HepG2 (cell line): ENCODE measurements around the gene ZMPSTE24. TPM values are rescaled to one million over a fixed set of nuclear protein-coding genes. Genes with fewer than 3 reads are reported as not detected.

Experiments used
- ATAC-seq: fragments of 200-7000 bp; cut with Tn5 transposase; 3 replicates; pipeline ENCODE4 v1.9.1; 2020; ENCODE audit warnings: mild to moderate bottlenecking, moderate library complexity
- BruUV-seq: library from RNA; stranded (reverse); fragments of 400-500 nt; replicated peaks from 2 replicates; lab custom pipeline; 2021; lab: Mats Ljungman, UMichigan
- CTCF ChIA-PET: fragments of 300-600 bp; formaldehyde crosslinking; extraction: SDS; loops from one replicate; lab custom pipeline; 2021; ENCODE audit warnings: low total read pairs, inconsistent platforms, low intra/inter-chr PET ratio; lab: Yijun Ruan, JAX
- POLR2A ChIA-PET: fragments of 350-600 bp; sonication (Branson Sonifier 250); formaldehyde crosslinking; loops from one replicate; lab custom pipeline; 2020; ENCODE audit warnings: antibody characterized with exemption, inconsistent platforms; lab: Yijun Ruan, JAX
- DNase-seq: peaks from one replicate; pipeline ENCODE4 v3.0.0-alpha.2; 2015; ENCODE audit warnings: low spot score
- FAIRE-seq: peaks from 3 replicates; lab custom pipeline; 2011; peaks lifted over from hg19 to GRCh38; lab: Jason Lieb, UNC
- H2AFZ ChIP-seq: one replicate; pipeline ENCODE4 v1.6.1; 2011; ENCODE audit warnings: low read length, inconsistent platforms
- H3K27ac ChIP-seq: fragments of 300-600 bp; 3 replicates; pipeline ENCODE4 v1.8.0; 2011; ENCODE audit warnings: mixed run types, mild to moderate bottlenecking, mixed read lengths, low read length, inconsistent platforms; ENCODE audit not compliant: insufficient read depth; ENCODE audit errors: extremely low read length
- H3K27me3 ChIP-seq, 2 experiments: fragments of 200-600 bp in 1 of 2; 2 replicates in 1 of 2; 3 replicates in 1 of 2; pipeline versions ENCODE4 v1.6.0 to v1.8.0; 2011; ENCODE audit warnings: low read length in 2 of 2, mild to moderate bottlenecking in 2 of 2, moderate library complexity in 2 of 2, inconsistent platforms in 1 of 2; ENCODE audit not compliant: insufficient read depth in 2 of 2, control insufficient read depth in 1 of 2
- H3K36me3 ChIP-seq, 2 experiments: fragments of 200-600 bp in 1 of 2; replicated peaks in 1 of 2; 2 replicates in 1 of 2; 3 replicates in 1 of 2; pipeline versions ENCODE4 v1.5.1 to v1.8.0; 2011; ENCODE audit warnings: low read length in 2 of 2, inconsistent platforms in 1 of 2; ENCODE audit not compliant: insufficient read depth in 2 of 2, control insufficient read depth in 1 of 2
- H3K4me1 ChIP-seq: 2 replicates; pipeline ENCODE4 v1.5.1; 2012; ENCODE audit warnings: low read length, inconsistent platforms; ENCODE audit not compliant: insufficient read depth
- H3K4me2 ChIP-seq: 2 replicates; pipeline ENCODE4 v1.6.0; 2011; ENCODE audit warnings: low read depth, low read length, inconsistent platforms
- H3K4me3 ChIP-seq, 3 experiments: fragments of 200-600 bp in 1 of 3; sonication (generic), shearing (Covaris generic) in 1 of 3; replicated peaks in 1 of 3; 2 replicates each; pipeline ENCODE4 v1.5.1; 2011 to 2016; ENCODE audit warnings: low read length in 3 of 3, inconsistent platforms in 2 of 3, low read depth in 2 of 3, mild to moderate bottlenecking in 2 of 3, control low read depth in 1 of 3, mixed read lengths in 1 of 3; ENCODE audit not compliant: insufficient read depth in 1 of 3
- H3K79me2 ChIP-seq: one replicate; pipeline ENCODE4 v1.6.1; 2011; ENCODE audit warnings: low read length, inconsistent platforms; ENCODE audit not compliant: insufficient read depth
- H3K9ac ChIP-seq: 2 replicates; pipeline ENCODE4 v1.6.0; 2011; ENCODE audit warnings: mild to moderate bottlenecking, low read depth, low read length, inconsistent platforms; ENCODE audit not compliant: insufficient read depth
- H3K9me3 ChIP-seq: 2 replicates; pipeline ENCODE4 v1.5.1; 2012; ENCODE audit warnings: mild to moderate bottlenecking, low read length
- H4K20me1 ChIP-seq: 2 replicates; pipeline ENCODE4 v1.6.0; 2011; ENCODE audit warnings: inconsistent platforms, mild to moderate bottlenecking, low read length, moderate library complexity; ENCODE audit not compliant: insufficient read depth
- REST ChIP-seq, 2 experiments: IDR thresholded peaks; 2 replicates each; pipeline ENCODE4 v1.6.1; 2011 to 2012; ENCODE audit warnings: low read length in 2 of 2, borderline replicate concordance in 1 of 2, low read depth in 1 of 2, mild to moderate bottlenecking in 1 of 2, moderate library complexity in 1 of 2
- ZHX1 ChIP-seq: sonication (generic); formaldehyde crosslinking; IDR thresholded peaks from 2 replicates; pipeline ENCODE4 v1.8.1; 2022; ENCODE audit warnings: low read depth, mild to moderate bottlenecking, missing genetic modification reagents
- ZKSCAN1 ChIP-seq: fragments of 150-350 bp; IDR thresholded peaks from 2 replicates; pipeline ENCODE4 v1.6.1; 2014; ENCODE audit warnings: low read length
- WGBS: methylation state at CpG from one replicate; pipeline ENCODE4 v1.1.6; 2017; ENCODE audit warnings: low lambda C conversion rate; 5-methylcytosine and 5-hydroxymethylcytosine counted together
- in situ Hi-C: cut with HindIII; loops from 2 replicates; pipeline ENCODE4 v1.10.0; 2017; ENCODE audit warnings: low pct_unique_long_range_greater_than_20kb; ENCODE audit not compliant: extremely low pct_ligation_motif_present
- intact Hi-C: fragments of 100-400 bp; cut with micrococcal nuclease; formaldehyde crosslinking; loops from one replicate; pipeline ENCODE4 v1.10.0; 2022; ENCODE audit not compliant: unreplicated experiment
- polyA plus RNA-seq, 8 experiments: library from polyadenylated mRNA; depleted of rRNA in 3 of 8; stranded (reverse) in 7 of 8; unstranded in 1 of 8; fragments of >200 nt; fragmentation: Illumina TruSeq in 4 of 8; extraction: Trizol in 4 of 8; gene quantifications; 2 replicates each; pipeline versions ENCODE4 v1.2.1 to v1.2.3, GENCODE V29; 2011 to 2016; ENCODE audit warnings: low read depth in 4 of 8, missing spikeins in 1 of 8, mixed read lengths in 1 of 8; ENCODE audit not compliant: insufficient read depth in 1 of 8
- total RNA-seq, 5 experiments: library from RNA; depleted of rRNA; stranded (reverse); fragments of >200 nt; fragmentation: Illumina TruSeq; extraction: Trizol; gene quantifications; 2 replicates each; pipeline ENCODE4 v1.2.3, GENCODE V29; 2016; ENCODE audit warnings: low read depth in 1 of 5

ZMPSTE24 gene
- total and polyA plus RNA-seq, 2 of the 13 experiments (the other 11 are each of a cell fraction or from before 2014, with no cell fraction given), result 13.6 to 60.2 TPM

- H3K79me2 ChIP-seq, result no peaks in the 10 kb centered on the region
- no peaks in the 10 kb centered on the region for H3K9me3 ChIP-seq
- POLR2A ChIA-PET, result interaction anchor here (1.2 kb wide), 1 partner anchor 20 kb away, joined by 4 read pairs; no protein-coding TSS in a partner anchor
- H3K4me2 ChIP-seq, result no peak overlapping the region
- peaks cover 0 to 11% of the 10 kb centered on the region in 2 experiments; a peak in 1 of 5 replicates for H3K27me3 ChIP-seq
- H2AFZ ChIP-seq, result no peak overlapping the region
- H3K27ac ChIP-seq, result no peak overlapping the region
- intact Hi-C loops, result loop anchor here (10.0 kb wide), 1 partner anchor 64 kb away; the partner anchor contains the start of gene ZMPSTE24
- FAIRE-seq, result no peak
- TF ChIP-seq REST (IDR thresholded peaks at IDR 0.05; ENCODE audit: borderline replicate concordance in 1 of 2, low read depth in 1 of 2, low read length in 2 of 2) (no peak), ZKSCAN1 (0 out of 2 replicates have a peak, but pooled peaks have one; percentile 78), ZHX1 (CRISPR knock-in tag) (no peak)
- TF ChIP-seq, all 625 proteins: peak for 1
- peaks cover 33% of the 10 kb centered on the region for H3K4me1 ChIP-seq
- WGBS, result 56% methylated on average over 4 of the region's 4 CpGs
- H3K9ac ChIP-seq, result no peak overlapping the region
- no peak overlapping the region for H3K4me3 ChIP-seq
- BruUV-seq, result no TSS peak
- no peak for DNase-seq
- ATAC-seq, result no peak
- H4K20me1 ChIP-seq, result no peaks in the 10 kb centered on the region
- CTCF ChIA-PET, result no interaction called here
- in situ Hi-C loops, result no loop called here
- H3K36me3 ChIP-seq, result no peaks in the 10 kb centered on the region
Measured at GRCh38 chr1:40318476-40318875, 60.4 kb downstream of the ZMPSTE24 start.
